ENCODE results near the gene FFAR1. TPM values are rescaled to one million over a fixed set of nuclear protein-coding genes. Genes with fewer than 3 reads are reported as not detected.
A peak's percentile ranks its signal among the peaks of the same experiment; 100 is the strongest.

The FFAR1 gene
- total RNA-seq, 2 donors from 2014 or later = not detected

GRCh38 chr19:35315883-35316282 lies 31.8 kb upstream of the FFAR1 start:
- no peaks in the 10 kb centered on the region for H3K4me1 ChIP-seq (ENCODE audit: control insufficient read depth in 1 of 2, low read depth in 2 of 2)
- no peak for TF ChIP-seq CTCF (IDR thresholded peaks at IDR 0.05)

DNA sequence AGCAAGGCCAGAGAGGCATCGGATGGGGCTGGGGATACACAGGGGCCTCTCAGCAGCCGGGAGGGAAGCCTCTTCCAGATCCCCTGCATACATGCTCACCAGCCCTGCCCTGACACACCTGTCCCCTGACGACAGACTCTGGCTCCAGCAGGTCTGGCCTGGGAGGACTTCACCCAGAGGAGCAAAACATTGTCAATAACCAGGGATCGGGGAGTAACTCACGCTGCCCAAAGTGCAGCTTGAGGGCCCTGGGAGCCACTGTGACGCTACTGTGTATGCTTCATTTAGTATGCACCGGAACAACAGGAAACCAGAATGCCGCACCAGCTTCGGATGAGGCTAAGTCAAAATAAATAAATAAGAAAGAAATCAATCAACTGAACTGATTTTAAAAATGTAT lies 31.1 kb upstream of the FFAR1 start:
- Histone ChIP-seq H3K27ac (no peak overlapping the region), H3K4me1 (ENCODE audit: control insufficient read depth in 1 of 2, low read depth in 2 of 2) (no peaks in the 10 kb centered on the region), H3K9me3 (no peaks in the 10 kb centered on the region), H3K4me3 (no peak overlapping the region), H3K27me3 (replicated peaks; ENCODE audit: insufficient read depth) (no peaks in the 10 kb centered on the region), H3K36me3 (no peaks in the 10 kb centered on the region)
- ATAC-seq (ENCODE audit: insufficient number of reproducible peaks, low FRiP score, low read depth) (no peak), DNase-seq (ENCODE audit: low spot score) (no peak)
- TF ChIP-seq CTCF (IDR thresholded peaks at IDR 0.05) = no peak

More at GRCh38 chr19:35315883-35316282, 31.8 kb upstream of the FFAR1 start:
- H3K27me3 ChIP-seq (replicated peaks; ENCODE audit: insufficient read depth) = no peaks in the 10 kb centered on the region
- no peaks in the 10 kb centered on the region for H3K36me3 ChIP-seq
- no peak overlapping the region for H3K4me3 ChIP-seq
- ATAC-seq (ENCODE audit: insufficient number of reproducible peaks, low FRiP score, low read depth) = no peak
- H3K9me3 ChIP-seq = no peaks in the 10 kb centered on the region
- no peak overlapping the region for H3K27ac ChIP-seq
- DNase-seq (ENCODE audit: low spot score) = no peak

DNA sequence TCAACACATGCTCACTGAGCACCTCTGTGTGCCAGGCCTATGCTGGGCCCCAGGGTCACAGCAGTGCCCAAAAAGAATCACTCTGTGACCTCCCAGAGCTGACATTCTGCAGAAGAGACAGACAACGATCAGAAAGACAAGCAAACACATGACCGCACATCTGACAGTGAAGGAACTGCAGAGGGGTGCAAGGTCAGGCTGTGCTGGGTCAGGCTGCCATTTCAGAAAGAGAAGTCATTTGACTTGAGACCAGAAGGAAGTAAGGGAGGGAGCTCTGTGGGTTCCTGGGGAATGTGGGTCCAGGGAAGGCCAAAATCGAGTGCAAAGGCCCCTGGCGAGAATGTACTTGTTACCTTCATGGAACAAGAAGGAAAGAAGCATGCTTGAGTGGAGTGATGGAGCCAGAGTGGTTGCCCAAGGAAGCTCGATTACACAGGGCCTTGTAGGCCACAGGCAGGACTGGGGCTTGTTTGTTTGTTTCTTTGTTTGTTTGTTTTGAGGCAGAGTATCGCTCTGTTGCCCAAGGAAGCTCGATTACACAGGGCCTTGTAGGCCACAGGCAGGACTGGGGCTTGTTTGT lies 30.1 kb upstream of the FFAR1 start:
- H3K36me3 ChIP-seq = no peaks in the 10 kb centered on the region

DNA sequence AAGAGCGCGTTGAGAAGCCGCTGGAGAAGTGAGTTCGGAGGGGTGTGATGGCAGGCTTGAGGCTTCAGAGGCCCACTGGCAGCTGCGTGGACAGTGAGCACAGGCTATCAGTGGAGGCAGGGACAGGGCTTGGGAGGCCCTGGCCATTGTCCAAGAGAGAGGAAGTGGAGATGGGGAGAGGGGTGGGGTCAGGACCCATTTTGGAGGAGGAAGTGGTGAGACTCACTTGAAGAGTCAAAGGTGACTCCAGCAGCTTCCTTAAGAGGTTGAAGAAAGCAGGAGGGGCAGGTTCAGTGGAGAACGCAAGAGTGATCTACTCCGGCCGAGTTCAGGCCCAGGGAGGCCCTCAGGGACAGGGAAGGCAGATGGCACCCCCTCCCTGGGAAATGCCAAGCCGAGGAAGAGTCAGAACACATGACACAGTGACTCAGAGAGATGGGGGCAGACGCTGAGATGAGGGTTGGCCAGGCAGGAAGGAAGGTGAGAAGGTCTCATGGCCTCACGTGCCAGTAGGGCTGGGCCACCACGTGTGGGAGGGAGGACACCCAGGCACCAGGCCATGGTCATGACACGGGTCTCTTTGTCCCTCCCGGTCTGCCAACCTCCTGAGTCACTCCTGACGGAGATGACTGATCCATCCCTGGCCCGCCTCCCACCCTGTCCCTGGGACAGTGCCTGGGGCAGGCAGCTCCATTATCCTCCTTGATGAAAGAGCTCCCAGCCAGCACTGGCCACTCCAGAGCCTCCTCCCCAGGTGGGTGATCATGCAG lies 28.8 kb upstream of the FFAR1 start:
- peaks cover 6% of the 10 kb centered on the region for H3K9me3 ChIP-seq
- no peaks in the 10 kb centered on the region for H3K36me3 ChIP-seq
- H3K4me3 ChIP-seq = no peak overlapping the region
- DNase-seq (ENCODE audit: low spot score) = peak; percentile 13
- peak; percentile 6 for ATAC-seq (ENCODE audit: insufficient number of reproducible peaks, low FRiP score, low read depth)
- TF ChIP-seq CTCF (IDR thresholded peaks at IDR 0.05) = no peak
- no peaks in the 10 kb centered on the region for H3K27me3 ChIP-seq (replicated peaks; ENCODE audit: insufficient read depth)
- H3K4me1 ChIP-seq (ENCODE audit: control insufficient read depth in 1 of 2, low read depth in 2 of 2) = no peaks in the 10 kb centered on the region
- no peak overlapping the region for H3K27ac ChIP-seq

More for the DNA sequence above, 30.1 kb upstream of the FFAR1 start:
- no peaks in the 10 kb centered on the region for H3K27me3 ChIP-seq (replicated peaks; ENCODE audit: insufficient read depth)
- peaks cover 6% of the 10 kb centered on the region for H3K9me3 ChIP-seq
- DNase-seq (ENCODE audit: low spot score) (no peak), ATAC-seq (ENCODE audit: insufficient number of reproducible peaks, low FRiP score, low read depth) (no peak)
- TF ChIP-seq CTCF (IDR thresholded peaks at IDR 0.05) = no peak
- H3K4me3 ChIP-seq = no peak overlapping the region
- no peak overlapping the region for H3K27ac ChIP-seq
- H3K4me1 ChIP-seq (ENCODE audit: control insufficient read depth in 1 of 2, low read depth in 2 of 2) = no peaks in the 10 kb centered on the region

DNA sequence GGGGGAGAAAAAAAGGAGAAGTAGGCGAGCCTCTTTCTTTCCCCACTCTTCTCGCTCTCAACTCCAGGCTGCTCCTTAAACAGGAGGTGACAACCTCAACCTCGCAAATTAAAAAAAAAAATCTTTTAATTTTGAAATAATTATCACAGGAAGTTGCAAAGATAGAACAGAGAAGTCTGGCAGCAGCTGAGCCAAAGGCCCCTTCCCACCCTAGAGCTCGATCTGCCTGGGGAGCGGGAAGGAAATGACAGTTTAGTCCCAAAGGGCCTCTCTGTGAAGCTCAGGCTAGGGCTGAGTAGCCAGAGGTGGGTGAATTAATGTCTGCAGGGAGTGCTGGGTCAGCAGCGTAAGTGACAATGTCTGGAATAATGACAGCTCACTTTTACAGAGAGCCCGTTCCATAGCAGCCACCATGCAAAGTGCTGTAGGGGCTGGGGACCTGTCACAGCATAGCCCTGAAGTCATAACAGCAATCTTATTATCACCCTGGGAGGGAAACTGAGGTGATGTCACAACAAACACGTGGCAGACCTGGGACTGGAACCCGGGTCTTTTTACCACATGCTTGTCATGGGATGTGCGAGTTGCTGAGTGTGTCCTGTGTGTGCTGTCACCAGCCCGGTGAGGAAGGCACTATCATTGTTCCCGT lies 27.5 kb upstream of the FFAR1 start:
- Histone ChIP-seq H3K4me3 (no peak overlapping the region), H3K36me3 (no peaks in the 10 kb centered on the region), H3K27ac (no peak overlapping the region), H3K4me1 (ENCODE audit: control insufficient read depth in 1 of 2, low read depth in 2 of 2) (no peaks in the 10 kb centered on the region), H3K27me3 (replicated peaks; ENCODE audit: insufficient read depth) (no peaks in the 10 kb centered on the region), H3K9me3 (peaks cover 6% of the 10 kb centered on the region)
- no peak for TF ChIP-seq CTCF (IDR thresholded peaks at IDR 0.05)
- DNase-seq (ENCODE audit: low spot score) (no peak), ATAC-seq (ENCODE audit: insufficient number of reproducible peaks, low FRiP score, low read depth) (no peak)

All from thoracic aorta (tissue), 2 donors.